Gastrocnemius medialis (tissue), 4 donors: ENCODE results near the gene CHMP1B.

ENCODE experiments used
- CTCF ChIP-seq, 5 experiments: fragments of 450-650 bp in 3 of 5; fragments of 200-600 bp in 2 of 5; sonication (generic) in 2 of 5; IDR thresholded peaks in 4 of 5; conservative IDR thresholded peaks in 1 of 5; 1 replicate in 4 of 5; 2 replicates in 1 of 5; pipeline ENCODE4 v1.5.1; 2016 to 2019; ENCODE audit warnings: antibody characterized with exemption in 5 of 5, mild to moderate bottlenecking in 3 of 5, moderate library complexity in 3 of 5
- POLR2A ChIP-seq, 2 donors: fragments of 450-650 bp; IDR thresholded peaks; one replicate each; pipeline ENCODE4 v1.6.1; 2017; ENCODE audit warnings: antibody characterized with exemption in 2 of 2, mild to moderate bottlenecking in 2 of 2, moderate library complexity in 2 of 2

- TF ChIP-seq CTCF (IDR thresholded peaks at IDR 0.05 in 4 of 5, conservative IDR thresholded peaks at IDR 0.05 in 1 of 5) (no peak), POLR2A (IDR thresholded peaks at IDR 0.05) (no peak)
These were observed 44.0 kb upstream of the CHMP1B start for GRCh38 chr18:11807233-11807632.
